IPS-NIHi7 (cell line): ENCODE data around the gene CADPS2.
A peak's percentile ranks its signal among the peaks of the same experiment; 100 is the strongest.
"Not testable (repeated sequence)": the region's sequence is repeated elsewhere in the genome, so short reads cannot be mapped to it uniquely, and the experiment has no call there.

Source experiments
- DNase-seq: peaks from one replicate; pipeline ENCODE4 v3.0.0; 2012; ENCODE audit warnings: mixed read lengths; ENCODE audit errors: extremely low spot score

The CADPS2 gene

DNA sequence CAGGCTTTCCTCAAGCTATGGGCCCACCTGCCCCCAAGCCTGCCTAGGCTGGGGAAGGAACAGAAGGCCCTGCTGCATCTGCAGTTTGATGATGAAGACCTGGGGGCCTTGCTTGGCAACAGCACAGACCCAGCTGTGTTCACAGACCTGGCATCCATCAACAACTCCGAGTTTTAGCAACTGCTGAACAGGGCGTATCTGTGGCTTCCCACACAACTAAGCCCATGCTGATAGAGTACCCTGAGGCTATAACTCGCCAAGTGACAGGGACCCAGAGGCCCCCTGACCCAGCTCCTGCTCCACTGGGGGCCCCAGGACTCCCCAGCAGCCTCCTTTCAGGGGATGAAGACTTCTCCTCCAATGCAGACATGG lies 36.3 kb downstream of the CADPS2 start:
- DNase-seq = no peak

DNA sequence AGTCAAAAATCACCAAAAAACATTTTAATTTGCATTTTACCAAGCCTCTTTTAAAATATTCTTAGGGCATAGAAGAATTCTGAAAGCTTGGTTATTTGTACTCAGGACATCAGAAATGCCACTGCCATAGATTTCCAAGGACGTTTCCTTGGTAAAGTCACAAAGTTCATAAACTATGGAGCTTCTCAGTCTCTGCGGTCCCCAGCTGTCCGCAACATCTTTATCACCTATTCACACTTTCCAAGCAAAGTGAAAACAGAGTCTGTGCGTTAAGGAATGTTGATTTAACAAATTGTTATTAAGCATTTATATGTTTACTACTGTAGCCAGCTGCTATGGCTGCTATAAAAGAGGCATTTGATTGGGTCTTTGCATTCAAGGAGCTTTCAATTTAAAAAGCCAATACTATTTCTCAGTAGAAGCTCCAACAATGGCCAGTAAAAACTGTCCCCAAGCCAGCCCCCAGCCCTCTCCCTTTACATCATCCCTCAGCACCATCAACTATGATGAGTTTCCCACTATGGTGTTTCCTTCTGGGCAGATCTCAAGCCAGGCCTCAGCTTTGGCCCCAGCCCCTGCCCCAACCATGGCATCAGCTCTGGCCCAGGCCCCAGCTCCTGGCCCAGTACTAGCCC lies 36.8 kb downstream of the CADPS2 start:
- no peak for DNase-seq

DNA sequence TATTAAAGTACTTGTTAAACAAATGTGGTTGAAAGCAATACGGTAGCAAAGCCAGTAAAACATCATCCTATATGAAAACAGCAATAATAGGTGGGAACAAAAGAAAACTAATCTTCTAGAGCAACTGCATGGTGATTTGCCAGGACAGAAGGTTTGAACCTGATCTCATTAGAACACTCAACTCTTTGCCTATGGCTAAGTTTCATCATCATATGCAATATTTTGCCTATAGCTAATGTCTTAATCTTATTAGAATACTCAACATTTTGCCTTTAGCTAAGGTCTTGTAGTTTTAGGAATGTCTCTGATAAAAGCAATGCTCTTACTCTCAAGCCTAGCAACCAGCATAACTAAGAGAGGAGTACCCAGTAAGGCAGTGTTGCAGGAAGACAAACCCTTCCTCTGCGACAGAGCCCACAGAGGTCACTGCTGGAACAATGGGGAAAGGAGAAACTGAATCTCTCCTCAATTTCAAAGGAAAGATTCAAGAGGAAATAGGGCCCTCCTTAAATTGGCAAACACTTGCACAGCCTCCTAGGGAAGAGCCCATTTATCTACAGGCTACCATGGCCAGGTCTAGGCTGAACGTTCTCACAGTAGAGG lies 38.3 kb downstream of the CADPS2 start:
- peak; percentile 18 for DNase-seq

DNA sequence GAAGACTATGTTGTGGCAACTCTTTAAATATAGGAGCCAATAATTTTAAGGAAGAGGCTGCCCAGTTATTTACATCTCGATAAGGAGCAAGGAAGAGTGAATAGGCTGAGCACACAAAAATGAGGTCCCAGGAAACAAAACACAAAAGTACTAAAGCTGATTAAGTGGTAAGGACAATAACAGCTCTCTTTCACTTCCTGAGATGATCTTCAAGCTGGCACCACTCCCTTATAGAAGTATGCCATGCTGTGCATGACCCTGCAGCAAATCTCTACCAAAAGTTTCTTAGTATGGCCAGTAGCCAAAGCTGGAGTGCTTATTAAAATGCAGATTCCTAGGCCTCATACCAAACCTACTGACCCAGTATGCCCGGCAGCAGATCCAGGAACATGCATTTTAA lies 39.7 kb downstream of the CADPS2 start:
- no peak for DNase-seq

DNA sequence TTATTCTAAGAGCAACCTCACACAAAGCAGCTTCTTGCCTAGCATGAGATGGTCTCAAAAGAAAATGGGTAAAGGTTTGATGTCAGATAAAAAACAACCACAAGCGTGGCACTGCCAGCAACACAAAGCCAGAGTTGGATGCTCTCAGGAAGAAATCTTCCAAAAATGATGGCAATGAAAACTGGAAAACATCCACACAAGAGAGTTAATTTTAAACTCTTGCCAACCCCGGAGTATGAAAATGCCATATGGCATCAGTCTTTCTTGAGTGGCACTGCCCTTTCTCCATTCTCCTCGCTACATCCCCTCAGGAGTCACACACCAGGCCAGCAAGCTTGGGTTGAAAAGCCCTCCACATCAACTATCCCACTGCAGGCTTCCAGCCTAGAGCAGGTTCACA lies 41.0 kb downstream of the CADPS2 start:
- DNase-seq = no peak

DNA sequence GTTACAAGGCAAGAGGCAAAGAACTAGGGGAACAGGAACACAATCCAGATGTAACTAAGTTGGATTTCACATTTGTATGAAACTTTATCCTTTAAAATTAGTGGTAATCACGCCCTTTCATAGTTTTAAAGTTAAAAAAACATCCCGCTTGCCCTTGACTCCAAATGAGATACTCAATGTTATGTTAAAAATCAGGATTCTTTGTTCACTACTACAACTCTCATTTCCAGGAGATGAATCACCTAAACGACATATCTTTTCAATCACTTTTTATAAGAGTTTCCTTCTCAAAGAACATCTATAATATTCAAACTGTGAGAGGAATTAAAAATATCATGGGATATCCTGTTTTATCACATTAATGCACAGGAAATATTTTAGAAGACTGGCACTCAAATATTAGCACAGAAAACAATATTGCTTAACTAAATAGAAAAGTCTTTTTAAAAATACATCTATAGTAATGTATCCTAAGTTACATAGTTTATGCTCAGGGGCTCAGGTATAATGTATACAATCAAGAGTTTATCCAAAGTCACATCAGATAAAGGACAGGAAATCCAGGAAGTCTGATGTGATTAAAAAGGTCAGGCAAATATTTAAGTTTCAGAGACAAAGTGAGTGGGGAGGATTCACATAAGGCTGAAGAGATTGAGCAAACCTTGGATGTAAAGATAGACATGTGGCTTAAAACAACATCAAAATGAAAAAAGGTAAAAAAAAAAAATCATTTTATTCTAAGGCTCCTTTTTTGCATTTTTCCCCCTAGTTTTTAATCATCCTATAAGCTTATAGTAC lies 41.9 kb downstream of the CADPS2 start:
- no peak for DNase-seq

DNA sequence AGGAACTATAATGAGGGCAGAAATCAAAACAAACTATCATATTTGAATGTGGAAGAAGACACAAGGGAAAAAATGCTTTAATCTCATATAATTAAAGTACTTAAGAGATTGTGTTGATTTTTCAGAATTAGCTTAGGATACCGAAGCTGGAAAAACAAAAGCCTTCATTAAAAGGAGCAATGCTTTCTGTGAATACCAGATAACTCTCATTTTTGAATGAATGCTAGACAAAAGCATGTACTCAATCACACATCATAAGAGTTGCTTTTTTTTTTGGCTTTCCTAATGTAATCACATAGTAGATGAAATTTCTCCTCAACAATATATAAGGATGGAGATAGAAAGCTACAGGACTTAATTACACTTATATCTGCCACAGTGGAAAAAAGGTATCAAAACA lies 43.3 kb downstream of the CADPS2 start:
- DNase-seq = no peak

DNA sequence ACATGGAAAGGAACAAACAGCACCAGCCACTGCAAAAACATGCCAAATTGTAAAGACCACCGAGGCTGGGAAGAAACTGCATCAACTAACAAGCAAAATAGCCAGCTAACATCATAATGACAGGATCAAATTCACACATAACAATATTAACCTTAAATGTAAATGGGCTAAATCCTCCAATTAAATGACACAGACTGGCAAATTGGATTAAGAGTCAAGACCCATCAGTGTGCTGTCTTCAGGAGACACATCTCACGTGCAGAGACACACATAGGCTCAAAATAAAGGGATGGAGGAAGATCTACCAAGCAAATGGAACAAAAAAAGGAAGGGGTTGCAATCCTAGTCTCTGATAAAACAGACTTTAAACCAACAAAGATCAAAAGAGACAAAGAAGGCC lies 50.0 kb downstream of the CADPS2 start:
- DNase-seq = not testable (repeated sequence)

DNA sequence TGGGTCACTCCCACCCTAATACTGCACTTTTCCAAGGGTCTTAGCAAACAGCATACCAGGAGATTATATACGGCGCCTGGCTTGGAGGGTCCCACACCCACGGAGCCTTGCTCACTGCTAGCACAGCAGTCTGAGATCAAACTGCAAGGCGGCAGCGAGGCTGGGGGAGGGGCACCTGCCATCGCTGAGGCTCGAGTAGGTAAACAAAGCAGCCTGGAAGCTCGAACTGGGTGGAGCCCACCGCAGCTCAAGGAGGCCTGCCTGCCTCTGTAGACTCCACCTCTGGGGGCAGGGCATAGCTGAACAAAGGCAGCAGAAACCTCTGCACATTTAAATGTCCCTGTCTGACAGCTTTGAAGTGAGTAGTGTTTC lies 51.7 kb downstream of the CADPS2 start:
- DNase-seq = not testable (repeated sequence)

DNA sequence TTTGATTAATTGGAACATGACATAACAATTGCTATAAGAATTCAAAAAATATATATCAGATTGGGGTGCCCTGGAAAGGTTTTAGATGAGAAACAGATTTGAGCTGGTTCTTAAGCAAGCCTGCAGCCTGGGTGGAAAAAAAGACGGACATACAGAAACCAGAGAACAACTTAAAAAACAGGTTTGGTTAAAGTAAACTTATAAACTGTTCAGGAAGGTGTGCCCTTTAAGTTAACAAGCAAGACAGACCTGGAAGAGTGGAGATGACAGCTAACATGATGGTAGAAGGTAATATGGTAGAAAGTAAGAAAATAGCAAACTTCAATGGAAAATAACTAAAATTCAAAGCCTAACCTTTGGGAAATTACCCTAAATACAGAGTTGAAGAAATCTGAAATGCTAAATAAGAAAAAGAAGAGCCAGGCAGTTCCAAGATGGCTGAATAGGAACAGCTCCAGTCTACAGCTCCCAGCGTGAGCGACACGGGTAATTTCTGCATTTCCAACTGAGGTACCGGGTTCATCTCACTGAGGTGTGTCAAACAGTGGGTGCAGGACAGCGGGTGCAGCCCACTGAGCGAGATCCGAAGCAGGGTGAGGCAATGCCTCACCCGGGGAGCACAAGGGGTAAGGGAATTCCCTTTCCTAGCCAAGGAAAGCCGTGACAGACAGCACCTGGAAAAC lies 52.2 kb downstream of the CADPS2 start:
- DNase-seq = no peak

DNA sequence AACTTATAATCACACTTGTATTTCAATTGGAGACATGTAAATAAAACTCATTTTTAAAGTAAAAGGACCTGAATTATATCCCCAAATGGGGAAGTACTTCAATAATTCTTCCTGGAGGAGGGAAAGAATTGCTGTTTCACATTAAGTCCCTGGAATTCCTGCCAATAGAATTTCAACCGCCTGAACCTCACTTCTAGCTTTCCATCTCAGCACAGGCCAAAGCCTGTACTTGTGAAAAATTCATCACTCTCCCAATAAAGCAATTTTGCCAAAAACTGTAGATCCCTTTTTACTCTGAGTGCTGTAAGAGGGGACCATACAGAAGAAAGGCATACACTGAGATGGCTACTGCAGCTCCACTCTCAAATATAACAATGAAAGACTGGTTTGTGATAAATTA lies 54.8 kb downstream of the CADPS2 start:
- DNase-seq = no peak

DNA sequence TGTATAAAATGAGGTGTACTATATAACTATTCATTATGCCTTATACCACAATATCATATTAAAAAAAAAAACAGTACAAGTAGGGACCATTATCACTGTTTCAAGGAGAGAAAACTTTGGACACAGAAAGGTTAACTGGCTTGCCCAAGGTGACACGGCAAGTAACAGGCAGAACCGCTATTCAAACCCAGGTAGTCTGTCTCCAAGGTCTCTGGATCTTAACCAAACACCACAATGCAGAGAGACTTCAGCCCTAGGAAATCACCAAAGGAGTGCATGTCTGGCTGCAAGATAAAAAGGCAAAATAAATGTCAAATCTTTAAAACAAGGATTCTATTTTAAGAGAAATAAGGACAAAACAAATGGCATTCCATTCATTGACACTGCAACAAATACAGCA lies 56.3 kb downstream of the CADPS2 start:
- DNase-seq = no peak

DNA sequence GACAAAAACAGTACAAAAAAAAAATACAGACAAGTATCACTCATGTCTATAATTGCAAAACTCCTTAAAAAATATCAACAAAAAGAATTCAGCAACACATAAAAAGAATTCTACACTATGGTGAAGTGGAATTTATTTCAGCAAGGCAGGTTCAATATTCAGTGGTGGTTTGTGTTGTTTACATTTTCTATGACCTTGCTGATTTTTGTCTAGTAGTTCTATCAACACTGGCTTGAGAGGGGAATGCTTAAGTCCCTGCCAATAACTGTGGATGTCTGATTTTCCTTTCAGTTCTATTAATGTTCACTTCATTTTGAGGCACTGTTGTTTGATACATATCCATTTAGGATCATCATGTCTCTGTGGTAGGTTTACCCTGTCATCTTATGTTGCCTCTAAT lies 58.5 kb downstream of the CADPS2 start:
- no peak for DNase-seq

DNA sequence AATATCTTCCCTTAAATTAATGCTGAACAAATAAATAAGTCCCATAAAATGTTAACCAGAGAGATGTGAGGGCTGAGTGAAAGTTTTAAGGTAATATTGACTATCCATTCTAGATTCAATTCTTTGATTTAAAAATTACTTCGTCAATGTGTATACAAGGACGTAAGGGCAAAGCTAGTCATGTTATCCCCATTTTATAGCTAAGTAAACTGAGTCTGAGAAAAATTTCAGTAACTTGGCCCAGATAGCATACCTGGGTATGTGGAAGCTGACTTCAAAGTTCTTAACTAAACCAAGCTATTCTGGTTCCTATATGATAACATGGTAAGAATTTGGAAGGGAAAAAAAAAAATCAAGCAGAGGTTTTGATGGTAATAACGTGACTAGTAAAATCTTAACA lies 72.4 kb downstream of the CADPS2 start:
- DNase-seq = no peak

DNA sequence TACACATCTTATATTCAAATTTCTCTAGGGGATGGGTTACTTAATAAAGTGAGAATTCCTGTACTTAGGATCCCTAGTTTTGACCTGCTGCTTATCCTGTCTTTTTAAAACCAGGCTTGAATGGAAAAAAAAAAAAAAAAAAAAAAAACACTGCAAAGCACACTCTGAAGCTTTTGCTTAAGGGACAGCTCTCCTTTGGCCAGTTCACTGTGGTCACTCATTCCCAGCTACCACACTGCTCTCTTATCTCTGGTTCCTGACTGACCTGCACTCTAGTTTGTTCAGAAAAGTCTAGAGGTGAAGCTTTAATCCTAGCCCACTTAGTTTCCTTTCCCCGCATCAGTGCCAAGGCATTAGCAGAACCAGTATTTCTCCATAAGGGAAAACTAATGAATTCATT lies 82.4 kb downstream of the CADPS2 start:
- no peak for DNase-seq

DNA sequence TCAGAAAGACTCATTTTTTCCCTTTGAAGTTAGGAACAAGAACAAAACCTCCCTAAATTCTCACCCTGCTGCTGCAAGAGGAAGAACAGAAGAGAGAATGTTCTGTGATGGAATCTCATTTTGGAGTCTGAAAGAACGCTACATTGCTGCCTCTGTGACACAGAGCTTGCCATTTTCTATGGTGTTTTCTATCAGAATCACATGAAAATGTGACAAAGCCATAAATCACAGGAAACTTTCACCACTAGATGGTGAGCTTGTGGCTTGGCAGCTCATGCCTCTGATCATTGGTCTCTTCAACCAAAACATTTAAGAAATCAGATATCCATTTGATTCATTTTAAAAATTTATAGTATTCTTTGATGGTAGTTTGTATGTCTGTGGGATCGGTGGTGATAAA lies 82.9 kb downstream of the CADPS2 start:
- peak; percentile 19 for DNase-seq

DNA sequence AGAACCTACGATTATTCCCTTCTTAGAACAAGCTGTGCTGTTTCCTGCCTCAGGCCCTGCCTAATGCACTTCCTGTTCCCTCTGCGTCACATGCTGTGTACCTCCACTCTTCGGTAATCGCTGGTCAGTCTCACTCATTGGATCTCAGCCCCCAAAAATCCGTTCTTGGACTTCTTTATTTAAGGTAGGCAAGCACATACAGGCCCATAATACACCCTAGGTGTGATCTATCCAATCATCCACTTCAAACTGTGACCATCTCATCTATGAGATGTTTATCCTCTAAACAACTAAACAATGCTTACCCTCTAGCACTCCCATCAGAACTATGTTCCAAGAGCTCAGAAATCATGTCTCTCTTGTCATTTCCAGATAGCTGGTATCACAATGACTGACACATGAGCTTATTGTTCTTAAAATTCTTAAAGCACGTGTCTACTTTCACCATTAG lies 83.9 kb downstream of the CADPS2 start:
- peak; percentile 23 for DNase-seq

DNA sequence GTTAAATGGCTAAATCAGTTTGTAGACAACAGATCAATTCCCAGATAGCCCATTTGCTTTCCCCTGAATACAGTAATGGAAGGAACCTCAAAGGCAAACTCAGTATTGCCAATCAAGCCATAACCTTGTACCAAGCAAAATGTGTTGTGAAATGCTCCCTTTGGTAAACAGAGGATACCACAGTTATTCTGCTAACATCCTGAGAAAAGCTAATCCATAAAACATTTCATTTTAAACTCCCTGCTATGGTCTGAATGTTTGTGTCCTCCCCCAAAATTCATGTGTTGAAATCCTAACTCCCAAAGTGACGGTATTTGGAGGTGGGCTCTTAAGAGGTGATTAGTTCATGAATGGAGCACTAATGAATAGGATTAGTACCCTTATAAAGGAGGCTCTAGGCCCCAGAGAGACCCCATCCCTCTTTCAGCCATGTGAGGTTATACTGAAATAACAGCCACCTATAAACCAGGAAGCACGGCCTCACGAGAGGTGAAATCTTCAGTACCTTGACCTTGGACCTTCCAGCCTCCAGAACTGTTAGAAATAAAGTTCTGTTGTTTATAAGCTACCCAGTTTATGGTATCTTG lies 94.2 kb downstream of the CADPS2 start:
- no peak for DNase-seq

DNA sequence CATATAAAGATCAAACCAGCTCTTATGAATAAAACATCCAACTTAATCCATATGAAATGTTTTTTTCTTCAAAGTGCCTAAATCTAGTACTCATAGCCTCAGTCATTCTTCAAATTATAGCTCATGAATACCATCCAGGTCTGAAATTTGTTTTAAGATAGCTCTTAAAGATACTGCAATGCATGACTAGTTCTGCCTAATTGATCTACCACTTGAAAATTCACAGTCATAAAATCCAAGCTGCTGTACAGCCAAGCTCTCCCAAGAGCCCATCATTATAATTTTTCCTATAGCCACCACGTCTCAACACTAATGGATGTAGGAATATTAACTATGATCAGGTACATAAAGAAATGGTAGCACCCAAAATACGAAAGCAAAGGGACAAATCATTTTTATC lies 95.7 kb downstream of the CADPS2 start:
- DNase-seq = no peak

DNA sequence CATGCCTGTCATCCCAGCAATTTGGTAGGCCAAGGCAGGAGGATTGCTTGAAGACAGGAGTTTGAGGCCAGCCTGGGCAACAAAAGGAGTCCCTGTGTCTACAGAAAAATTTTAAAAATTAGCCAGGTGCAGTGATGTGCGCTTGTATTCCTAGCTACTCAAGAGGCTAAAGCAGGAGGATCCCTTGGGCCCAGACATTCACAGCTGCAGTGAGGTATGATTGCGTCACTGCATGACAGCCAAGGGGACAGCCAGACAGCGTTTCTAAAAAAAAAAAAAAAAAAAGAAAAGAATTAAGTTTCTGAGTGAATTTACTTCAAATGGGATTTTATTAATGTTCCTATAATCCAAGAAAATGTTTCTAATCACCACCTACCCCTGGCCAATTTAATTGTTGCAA lies 96.1 kb downstream of the CADPS2 start:
- no peak for DNase-seq

DNA sequence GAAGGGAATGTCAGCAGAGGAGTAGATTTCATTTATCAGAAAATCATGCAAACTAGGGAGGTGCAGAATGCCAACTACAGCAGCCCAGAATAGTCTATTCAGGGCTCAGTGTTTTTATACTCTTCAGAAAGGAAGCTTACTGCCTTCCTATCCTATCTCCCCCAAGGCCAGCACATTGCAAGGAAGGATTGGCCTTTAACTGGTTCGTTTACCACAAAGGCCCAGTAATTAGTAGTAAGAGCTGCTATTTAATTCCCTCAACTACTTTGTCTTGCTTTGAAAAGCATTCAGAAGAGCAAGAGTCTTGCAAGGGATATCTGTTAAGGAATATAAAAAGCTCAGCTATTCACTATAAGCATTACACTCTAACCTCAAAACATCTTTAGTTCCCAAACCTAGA lies 97.1 kb downstream of the CADPS2 start:
- no peak for DNase-seq

DNA sequence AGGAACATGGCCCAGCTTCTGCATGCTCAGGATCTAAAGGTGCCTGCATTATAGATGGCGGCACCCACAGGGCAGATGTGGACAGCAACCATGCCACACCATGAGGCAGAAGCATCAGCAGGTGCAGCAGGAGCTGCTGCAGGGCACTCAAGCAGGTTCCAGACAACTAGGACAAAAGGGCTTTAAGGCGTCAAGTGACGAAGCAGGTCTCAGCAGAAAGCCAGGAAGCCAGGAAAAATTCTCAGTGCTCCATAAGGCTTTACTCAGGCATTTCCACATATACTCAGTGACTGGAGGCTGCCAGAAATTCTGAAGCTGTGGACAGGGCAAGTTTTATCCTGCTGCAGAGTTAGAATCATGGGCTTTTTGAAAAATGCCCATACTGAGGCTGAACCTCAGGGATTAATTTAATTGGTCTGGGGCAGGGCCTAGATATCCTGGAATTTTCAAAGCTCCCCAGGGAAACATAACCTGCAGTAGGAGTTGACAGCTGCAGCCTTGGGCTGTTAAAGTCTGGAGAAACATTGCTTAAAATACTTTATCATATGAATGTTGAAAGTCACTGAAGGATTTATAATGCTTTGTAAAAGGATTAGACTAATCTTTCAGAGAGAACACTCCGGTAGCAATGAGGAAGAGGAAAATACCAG lies 115.4 kb downstream of the CADPS2 start:
- no peak for DNase-seq
